ENCODE measurements around the gene PSTPIP1.
A peak's percentile ranks its signal among the peaks of the same experiment; 100 is the strongest.

Gene PSTPIP1

DNA sequence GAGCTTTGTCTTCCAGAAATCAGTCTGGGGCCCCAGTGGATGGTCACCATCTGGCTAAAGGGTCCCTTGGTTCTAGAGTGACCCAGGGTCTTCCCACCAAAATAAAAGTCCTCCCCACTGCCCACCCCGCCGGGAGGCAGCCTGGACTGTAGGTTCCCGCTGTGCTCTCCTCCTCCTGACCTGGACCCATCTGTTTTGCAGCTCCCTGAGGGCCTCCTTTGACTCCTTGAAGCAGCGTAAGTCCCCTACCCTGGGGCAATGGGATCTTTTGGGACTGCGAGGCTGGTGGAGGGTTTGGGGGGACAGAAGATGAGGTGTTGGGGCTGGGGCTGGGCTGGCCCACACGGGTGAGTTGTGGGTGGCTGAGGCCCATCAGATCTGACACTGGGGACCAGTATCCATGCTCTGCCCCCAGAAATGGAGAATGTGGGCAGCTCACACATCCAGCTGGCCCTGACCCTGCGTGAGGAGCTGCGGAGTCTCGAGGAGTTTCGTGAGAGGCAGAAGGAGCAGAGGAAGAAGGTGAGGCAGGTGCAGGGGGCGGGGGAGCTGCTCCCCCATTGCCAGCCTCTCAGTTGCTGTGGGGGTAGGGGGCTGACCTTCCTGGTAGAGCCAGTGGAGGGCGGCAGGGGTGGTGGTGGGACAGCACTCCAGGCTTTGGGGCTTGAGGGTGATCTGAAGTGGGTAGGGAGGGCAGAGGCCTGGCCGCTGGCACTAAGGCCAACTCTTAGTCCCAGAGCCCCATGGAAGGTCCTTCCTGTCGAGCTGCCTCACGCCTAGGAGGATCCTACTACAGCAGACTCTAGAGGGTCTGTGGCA lies 30.4 kb downstream of the PSTPIP1 start:
- Histone ChIP-seq H3K4me3 (ENCODE audit: low read length) (no peak overlapping the region), H3K9me3 (ENCODE audit: control insufficient read depth, low read length) (no peaks in the 10 kb centered on the region), H3K27me3 (ENCODE audit: control insufficient read depth, insufficient read depth, low read length) (peaks cover 14% of the 10 kb centered on the region), H3K9ac (ENCODE audit: low read length) (no peak overlapping the region), H3K4me1 (ENCODE audit: control insufficient read depth, insufficient read depth, low read length) (peaks cover 20% of the 10 kb centered on the region), H3K36me3 (ENCODE audit: control insufficient read depth, insufficient read depth, low read length) (no peaks in the 10 kb centered on the region)

DNA sequence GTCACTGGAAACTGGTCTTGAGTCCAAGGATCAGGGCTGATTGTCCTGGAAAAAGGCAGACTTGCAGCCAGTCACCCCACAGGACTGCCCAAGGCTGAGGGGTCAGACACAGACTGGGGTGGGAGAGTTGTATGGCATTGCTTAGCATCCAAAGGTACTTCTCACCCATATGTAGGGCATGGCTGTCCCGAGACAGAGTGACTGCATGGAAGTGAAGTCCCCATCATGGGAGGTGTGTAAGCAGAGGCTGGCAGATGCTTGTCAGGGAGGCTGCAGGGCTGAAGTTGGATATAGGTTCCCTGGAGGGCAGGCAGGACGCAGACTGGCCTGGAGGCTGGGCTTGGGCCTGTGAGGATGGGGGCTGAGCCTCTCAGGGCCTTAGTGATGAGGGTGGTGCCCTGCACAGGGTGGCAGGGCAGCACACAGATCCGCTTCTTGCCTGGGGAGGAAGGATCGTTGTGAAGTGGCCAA lies 31.1 kb downstream of the PSTPIP1 start:
- no peak overlapping the region for H3K4me3 ChIP-seq (ENCODE audit: low read length)
- no peaks in the 10 kb centered on the region for H3K36me3 ChIP-seq (ENCODE audit: control insufficient read depth, insufficient read depth, low read length)
- no peaks in the 10 kb centered on the region for H3K9me3 ChIP-seq (ENCODE audit: control insufficient read depth, low read length)
- H3K27me3 ChIP-seq (ENCODE audit: control insufficient read depth, insufficient read depth, low read length) = peaks cover 19% of the 10 kb centered on the region
- H3K4me1 ChIP-seq (ENCODE audit: control insufficient read depth, insufficient read depth, low read length) = peaks cover 24% of the 10 kb centered on the region
- H3K9ac ChIP-seq (ENCODE audit: low read length) = no peak overlapping the region

DNA sequence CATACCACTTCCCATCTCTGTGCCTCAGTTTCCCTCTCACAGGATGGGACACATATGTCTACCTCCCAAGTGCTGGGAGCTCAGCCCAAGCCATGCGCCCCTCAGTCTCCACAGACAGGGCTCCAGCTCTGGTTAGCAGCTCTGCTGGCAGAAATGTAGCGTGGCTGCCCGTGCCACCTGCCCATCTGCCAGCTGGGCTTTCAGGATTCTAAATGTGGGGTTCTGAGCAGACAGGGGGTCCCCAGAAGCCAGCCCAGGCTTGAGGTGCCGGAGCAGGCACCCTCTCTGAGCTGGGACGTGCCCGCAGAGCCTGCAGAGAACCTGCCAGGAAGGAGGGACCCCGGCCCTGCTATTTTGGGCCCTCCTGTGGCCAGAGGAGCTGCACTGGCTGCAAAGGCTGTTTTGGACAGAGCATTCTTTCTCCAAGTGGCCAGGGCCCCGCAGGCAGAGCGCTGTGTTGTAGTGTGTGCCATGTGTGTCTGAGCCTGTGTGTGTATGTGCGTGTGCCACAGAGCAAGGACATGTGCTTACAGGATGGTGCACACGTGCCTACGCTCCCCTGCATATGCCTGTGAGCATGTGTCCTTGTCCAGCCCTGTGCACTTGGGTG lies 31.7 kb downstream of the PSTPIP1 start:
- H3K27me3 ChIP-seq (ENCODE audit: control insufficient read depth, insufficient read depth, low read length) = peaks cover 24% of the 10 kb centered on the region
- no peaks in the 10 kb centered on the region for H3K9me3 ChIP-seq (ENCODE audit: control insufficient read depth, low read length)
- H3K9ac ChIP-seq (ENCODE audit: low read length) = no peak overlapping the region
- H3K36me3 ChIP-seq (ENCODE audit: control insufficient read depth, insufficient read depth, low read length) = no peaks in the 10 kb centered on the region
- H3K4me1 ChIP-seq (ENCODE audit: control insufficient read depth, insufficient read depth, low read length) = peaks cover 27% of the 10 kb centered on the region
- no peak overlapping the region for H3K4me3 ChIP-seq (ENCODE audit: low read length)

DNA sequence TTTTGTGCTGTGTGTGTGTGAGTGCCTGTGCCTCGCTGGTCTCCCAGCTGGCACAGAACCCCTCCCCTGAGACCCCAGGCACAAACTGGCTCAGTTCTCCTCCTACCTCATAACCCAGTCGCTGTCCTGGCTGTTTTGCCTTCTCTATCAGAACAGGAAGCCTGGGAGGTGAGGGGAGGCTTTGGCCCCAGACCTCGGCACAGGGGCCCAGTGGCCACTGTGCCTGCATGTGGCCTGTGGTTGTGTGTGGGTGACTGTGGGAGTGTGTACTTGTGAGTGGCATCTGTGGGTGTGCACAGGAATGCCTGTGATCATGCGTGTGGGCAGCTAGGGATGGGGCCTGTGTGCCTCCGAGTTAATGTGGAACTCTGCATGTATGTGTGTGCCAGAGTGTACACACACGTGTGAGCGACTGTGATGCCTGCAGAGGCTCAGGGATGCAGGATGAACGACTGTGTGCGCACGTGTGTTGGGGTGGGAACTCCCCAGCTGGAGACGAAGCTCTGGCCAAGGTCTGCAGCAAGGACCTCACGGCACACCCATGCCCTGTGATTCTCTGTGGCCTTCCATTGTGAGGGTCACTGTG lies 32.3 kb downstream of the PSTPIP1 start:
- Histone ChIP-seq H3K27me3 (ENCODE audit: control insufficient read depth, insufficient read depth, low read length) (peaks cover 29% of the 10 kb centered on the region), H3K36me3 (ENCODE audit: control insufficient read depth, insufficient read depth, low read length) (no peaks in the 10 kb centered on the region), H3K9me3 (ENCODE audit: control insufficient read depth, low read length) (no peaks in the 10 kb centered on the region), H3K4me1 (ENCODE audit: control insufficient read depth, insufficient read depth, low read length) (peaks cover 27% of the 10 kb centered on the region), H3K9ac (ENCODE audit: low read length) (no peak overlapping the region), H3K4me3 (ENCODE audit: low read length) (no peak overlapping the region)

GRCh38 chr15:77027697-77028450 lies 32.9 kb downstream of the PSTPIP1 start:
- no peak overlapping the region for H3K4me3 ChIP-seq (ENCODE audit: low read length)
- H3K9ac ChIP-seq (ENCODE audit: low read length) = peak overlapping the region; percentile 28
- H3K4me1 ChIP-seq (ENCODE audit: control insufficient read depth, insufficient read depth, low read length) = peaks cover 27% of the 10 kb centered on the region
- no peaks in the 10 kb centered on the region for H3K9me3 ChIP-seq (ENCODE audit: control insufficient read depth, low read length)
- H3K27me3 ChIP-seq (ENCODE audit: control insufficient read depth, insufficient read depth, low read length) = peaks cover 29% of the 10 kb centered on the region
- no peaks in the 10 kb centered on the region for H3K36me3 ChIP-seq (ENCODE audit: control insufficient read depth, insufficient read depth, low read length)

GRCh38 chr15:77028451-77029165 lies 33.7 kb downstream of the PSTPIP1 start:
- Histone ChIP-seq H3K9ac (ENCODE audit: low read length) (peak overlapping the region; percentile 28), H3K9me3 (ENCODE audit: control insufficient read depth, low read length) (no peaks in the 10 kb centered on the region), H3K36me3 (ENCODE audit: control insufficient read depth, insufficient read depth, low read length) (no peaks in the 10 kb centered on the region), H3K4me3 (ENCODE audit: low read length) (no peak overlapping the region), H3K4me1 (ENCODE audit: control insufficient read depth, insufficient read depth, low read length) (peaks cover 30% of the 10 kb centered on the region), H3K27me3 (ENCODE audit: control insufficient read depth, insufficient read depth, low read length) (peaks cover 29% of the 10 kb centered on the region)

DNA sequence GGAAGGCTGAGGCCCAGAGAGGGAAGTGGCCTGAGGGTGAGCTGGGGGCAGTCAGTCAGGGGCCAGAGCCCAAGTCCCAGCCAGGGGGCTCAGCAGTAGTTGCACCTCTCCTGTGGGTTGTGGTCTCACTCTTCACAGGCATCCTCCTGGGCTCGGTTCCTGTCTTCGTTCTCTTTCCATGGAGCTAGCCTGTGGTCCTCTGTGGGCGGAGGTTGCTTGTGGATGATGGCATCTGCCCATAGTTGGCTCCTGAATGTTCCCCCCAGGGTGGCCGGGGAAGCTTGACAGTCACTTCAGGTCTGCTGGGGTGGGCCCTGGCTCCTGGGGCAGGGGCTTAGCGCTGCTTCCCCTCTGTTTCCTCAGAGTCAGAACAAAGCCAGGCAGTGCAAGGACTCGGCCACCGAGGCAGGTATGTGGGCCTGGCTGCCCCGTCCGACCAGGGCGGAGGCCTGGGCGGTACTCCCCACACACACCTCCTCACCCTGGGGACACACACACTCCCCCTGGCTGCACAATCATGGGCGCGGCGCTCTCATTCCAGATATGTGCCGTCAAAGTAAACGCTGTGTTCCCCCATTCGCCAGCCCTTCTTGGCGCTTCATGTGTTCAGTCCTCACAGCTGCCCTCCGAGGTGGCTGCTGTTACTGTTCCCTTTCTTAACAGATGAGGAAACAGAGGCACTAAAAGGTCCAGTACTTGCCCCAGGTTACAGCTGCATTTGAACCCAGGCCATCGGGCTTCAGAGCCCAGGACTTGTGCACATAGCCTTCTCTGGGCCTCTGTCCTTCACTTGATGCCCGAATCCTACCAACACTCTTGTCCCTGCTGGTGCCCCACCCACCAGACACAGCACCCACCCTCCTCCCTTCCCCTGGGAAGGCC lies 34.5 kb downstream of the PSTPIP1 start:
- Histone ChIP-seq H3K9me3 (ENCODE audit: control insufficient read depth, low read length) (no peaks in the 10 kb centered on the region), H3K27me3 (ENCODE audit: control insufficient read depth, insufficient read depth, low read length) (peaks cover 29% of the 10 kb centered on the region), H3K9ac (ENCODE audit: low read length) (no peak overlapping the region), H3K4me1 (ENCODE audit: control insufficient read depth, insufficient read depth, low read length) (peaks cover 33% of the 10 kb centered on the region), H3K36me3 (ENCODE audit: control insufficient read depth, insufficient read depth, low read length) (no peaks in the 10 kb centered on the region), H3K4me3 (ENCODE audit: low read length) (no peak overlapping the region)

- no peaks in the 10 kb centered on the region for H3K36me3 ChIP-seq (ENCODE audit: control insufficient read depth, insufficient read depth, low read length)
- H3K4me1 ChIP-seq (ENCODE audit: control insufficient read depth, insufficient read depth, low read length) = peaks cover 42% of the 10 kb centered on the region
- peaks cover 29% of the 10 kb centered on the region for H3K27me3 ChIP-seq (ENCODE audit: control insufficient read depth, insufficient read depth, low read length)
- H3K9ac ChIP-seq (ENCODE audit: low read length) = no peak overlapping the region
- no peaks in the 10 kb centered on the region for H3K9me3 ChIP-seq (ENCODE audit: control insufficient read depth, low read length)
- no peak overlapping the region for H3K4me3 ChIP-seq (ENCODE audit: low read length)
These were observed 35.4 kb downstream of the PSTPIP1 start for GRCh38 chr15:77030048-77030927.

GRCh38 chr15:77030928-77031375 lies 36.0 kb downstream of the PSTPIP1 start:
- Histone ChIP-seq H3K27me3 (ENCODE audit: control insufficient read depth, insufficient read depth, low read length) (peaks cover 29% of the 10 kb centered on the region), H3K9ac (ENCODE audit: low read length) (no peak overlapping the region), H3K9me3 (ENCODE audit: control insufficient read depth, low read length) (no peaks in the 10 kb centered on the region), H3K4me3 (ENCODE audit: low read length) (no peak overlapping the region), H3K36me3 (ENCODE audit: control insufficient read depth, insufficient read depth, low read length) (peaks cover 2% of the 10 kb centered on the region), H3K4me1 (ENCODE audit: control insufficient read depth, insufficient read depth, low read length) (peaks cover 49% of the 10 kb centered on the region)

GRCh38 chr15:77031376-77032050 lies 36.6 kb downstream of the PSTPIP1 start:
- no peaks in the 10 kb centered on the region for H3K9me3 ChIP-seq (ENCODE audit: control insufficient read depth, low read length)
- no peak overlapping the region for H3K9ac ChIP-seq (ENCODE audit: low read length)
- H3K27me3 ChIP-seq (ENCODE audit: control insufficient read depth, insufficient read depth, low read length) = peaks cover 29% of the 10 kb centered on the region
- no peak overlapping the region for H3K4me3 ChIP-seq (ENCODE audit: low read length)
- peaks cover 7% of the 10 kb centered on the region for H3K36me3 ChIP-seq (ENCODE audit: control insufficient read depth, insufficient read depth, low read length)
- H3K4me1 ChIP-seq (ENCODE audit: control insufficient read depth, insufficient read depth, low read length) = peaks cover 54% of the 10 kb centered on the region

All from mucosa of stomach (tissue), 1 donor.